Measurements from ENCODE around the gene NPW.
A peak's percentile ranks its signal among the peaks of the same experiment; 100 is the strongest.

The NPW gene

GRCh38 chr16:2037115-2037514, 17.5 kb downstream of the NPW start:
- DNase-seq = no peak

GRCh38 chr16:2037647-2038381, 18.2 kb downstream of the NPW start:
- DNase-seq = peak; percentile 42

- peak; percentile 66 for DNase-seq
These were observed 19.0 kb downstream of the NPW start for GRCh38 chr16:2038382-2039231.

- peak; percentile 82 for DNase-seq
These were observed 19.9 kb downstream of the NPW start for GRCh38 chr16:2039274-2040031.

- DNase-seq = no peak
These were observed 20.6 kb downstream of the NPW start for GRCh38 chr16:2040041-2040786.

GRCh38 chr16:2040787-2041522, 21.4 kb downstream of the NPW start:
- DNase-seq = peak; percentile 80

- no peak for DNase-seq
These were observed 22.8 kb downstream of the NPW start for GRCh38 chr16:2042171-2042985.

- DNase-seq = no peak
These were observed 23.5 kb downstream of the NPW start for GRCh38 chr16:2042986-2043666.

- no peak for DNase-seq
These were observed 24.3 kb downstream of the NPW start for GRCh38 chr16:2043667-2044451.

- no peak for DNase-seq
These were observed 25.0 kb downstream of the NPW start for GRCh38 chr16:2044541-2044940.

- DNase-seq = no peak
These were observed 26.6 kb downstream of the NPW start for GRCh38 chr16:2045965-2046892.

- DNase-seq = no peak
These were observed 27.3 kb downstream of the NPW start for GRCh38 chr16:2046893-2047329.

GRCh38 chr16:2047330-2048115, 27.9 kb downstream of the NPW start, which contains the start of the genes NTHL1 and TSC2:
TSS of gene NTHL1 (minus strand) at chr16:2047834. CDS start at chr16:2047823, 11 bp downstream.
TSS of gene TSC2 (plus strand) at chr16:2047985. CDS start at chr16:2048616, 631 bp downstream.
- peak; percentile 98 for DNase-seq

- DNase-seq = no peak
These were observed 28.5 kb downstream of the NPW start for GRCh38 chr16:2048116-2048543.

GRCh38 chr16:2053211-2053610, 33.6 kb downstream of the NPW start:
- DNase-seq = no peak

- DNase-seq = no peak
These were observed 34.3 kb downstream of the NPW start for GRCh38 chr16:2053897-2054296.

All from femur (tissue), 1 donor.